Common myeloid progenitor, CD34-positive (primary cell): ENCODE measurements around the gene CNNM1. TPM values are rescaled to one million over a fixed set of nuclear protein-coding genes. Genes with fewer than 3 reads are reported as not detected.

ENCODE experiments used
- CTCF ChIA-PET: fragments of 350-600 bp; sonication (Branson Sonifier 250); formaldehyde crosslinking; loops from one replicate; lab custom pipeline; 2021; ENCODE audit warnings: antibody characterized with exemption; lab: Charles Lee
- POLR2A ChIA-PET: fragments of 350-600 bp; sonication (Branson Sonifier 250); formaldehyde crosslinking; loops from one replicate; lab custom pipeline; 2021; ENCODE audit warnings: antibody characterized with exemption; lab: Charles Lee
- DNase-seq, 3 donors: peaks; one replicate each; pipeline versions ENCODE4 v3.0.0 to v3.0.0-alpha.2; 2013
- H3K27ac ChIP-seq, 2 experiments: 1 replicate in 1 of 2; 2 replicates in 1 of 2; pipeline ENCODE4 v1.7.0; 2013; ENCODE audit warnings: inconsistent platforms in 2 of 2, low read length in 2 of 2, mild to moderate bottlenecking in 2 of 2, low read depth in 1 of 2, moderate library complexity in 1 of 2; ENCODE audit not compliant: severe bottlenecking in 2 of 2, insufficient read depth in 1 of 2, poor library complexity in 1 of 2
- H3K27me3 ChIP-seq, 5 experiments: replicated peaks in 2 of 5; 1 replicate in 3 of 5; 2 replicates in 2 of 5; pipeline versions ENCODE4 v1.6.1 to v1.7.0; 2013; ENCODE audit warnings: low read length in 4 of 5, mild to moderate bottlenecking in 2 of 5, moderate library complexity in 2 of 5, inconsistent platforms in 1 of 5; ENCODE audit not compliant: insufficient read depth in 5 of 5, control insufficient read depth in 4 of 5
- H3K36me3 ChIP-seq, 4 experiments: 1 replicate in 2 of 4; 2 replicates in 2 of 4; pipeline versions ENCODE4 v1.6.1 to v1.7.0; 2013; ENCODE audit warnings: low read length in 3 of 4, control low read depth in 1 of 4, mild to moderate bottlenecking in 1 of 4; ENCODE audit not compliant: control insufficient read depth in 4 of 4, insufficient read depth in 4 of 4
- H3K4me1 ChIP-seq, 4 experiments: 1 replicate in 3 of 4; 2 replicates in 1 of 4; pipeline versions ENCODE4 v1.6.1 to v1.7.1; 2013; ENCODE audit warnings: low read length in 3 of 4, mild to moderate bottlenecking in 3 of 4, control low read depth in 1 of 4, inconsistent platforms in 1 of 4, moderate library complexity in 1 of 4; ENCODE audit not compliant: control insufficient read depth in 4 of 4, insufficient read depth in 4 of 4; ENCODE audit errors: control extremely low read depth in 1 of 4
- H3K4me3 ChIP-seq, 7 experiments: 1 replicate in 4 of 7; 2 replicates in 3 of 7; pipeline versions ENCODE4 v1.5.1 to v1.7.0; 2013; ENCODE audit warnings: mild to moderate bottlenecking in 7 of 7, low read length in 6 of 7, moderate library complexity in 6 of 7, inconsistent platforms in 2 of 7, low read depth in 2 of 7, control low read depth in 1 of 7; ENCODE audit not compliant: insufficient read depth in 4 of 7, control insufficient read depth in 1 of 7; ENCODE audit errors: extremely low read depth in 1 of 7
- H3K9me3 ChIP-seq, 5 experiments: 1 replicate in 4 of 5; 2 replicates in 1 of 5; pipeline versions ENCODE4 v1.6.1 to v1.7.1; 2013; ENCODE audit warnings: low read length in 4 of 5, mild to moderate bottlenecking in 2 of 5, inconsistent platforms in 1 of 5, low read depth in 1 of 5, moderate library complexity in 1 of 5; ENCODE audit not compliant: control insufficient read depth in 4 of 5, insufficient read depth in 2 of 5; ENCODE audit errors: control extremely low read depth in 1 of 5
- WGBS: methylation state at CpG from one replicate; pipeline ENCODE4 v1.1.5; 2013; ENCODE audit not compliant: insufficient coverage; 5-methylcytosine and 5-hydroxymethylcytosine counted together
- polyA plus RNA-seq: library from polyadenylated mRNA; unstranded; fragments of 120-200 nt; gene quantifications from one replicate; pipeline ENCODE4 v1.2.1, GENCODE V29; 2013

Gene CNNM1
- polyA plus RNA-seq, result 1.7 TPM

DNA sequence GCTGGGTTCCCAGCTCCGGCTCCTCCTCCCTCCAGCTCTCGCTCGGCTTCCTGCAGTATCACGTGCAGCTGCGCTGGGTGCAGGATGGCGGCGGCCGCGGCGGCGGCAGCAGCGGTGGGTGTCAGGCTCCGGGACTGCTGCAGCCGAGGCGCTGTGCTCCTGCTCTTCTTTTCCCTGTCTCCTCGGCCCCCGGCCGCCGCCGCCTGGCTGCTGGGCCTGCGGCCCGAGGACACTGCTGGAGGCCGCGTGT, at the start of gene CNNM1:
CNNM1 (plus strand) TSS at position 53 of the 250 bp plus-strand sequence; CDS start at position 85, 32 bp downstream.
- no peak within 1 kb of the TSS for H3K27ac ChIP-seq
- WGBS, result 0% methylated on average over 20 of the region's 24 CpGs
- peak; percentile 44 to 78 (median 65) for DNase-seq
- no peaks in the 10 kb centered on the region for H3K9me3 ChIP-seq
- ChIA-PET POLR2A (no interaction called here), CTCF (no interaction called here)
- peaks cover 0 to 9% (median 4%) of the 10 kb centered on the region in 5 experiments for H3K27me3 ChIP-seq
- H3K4me3 ChIP-seq, result peak within 1 kb of the TSS; percentile 33 to 77 (median 66)
- H3K4me1 ChIP-seq, result peaks cover 0 to 22% (median 18%) of the 10 kb centered on the region in 4 experiments
- no peaks in the 10 kb centered on the region for H3K36me3 ChIP-seq

DNA sequence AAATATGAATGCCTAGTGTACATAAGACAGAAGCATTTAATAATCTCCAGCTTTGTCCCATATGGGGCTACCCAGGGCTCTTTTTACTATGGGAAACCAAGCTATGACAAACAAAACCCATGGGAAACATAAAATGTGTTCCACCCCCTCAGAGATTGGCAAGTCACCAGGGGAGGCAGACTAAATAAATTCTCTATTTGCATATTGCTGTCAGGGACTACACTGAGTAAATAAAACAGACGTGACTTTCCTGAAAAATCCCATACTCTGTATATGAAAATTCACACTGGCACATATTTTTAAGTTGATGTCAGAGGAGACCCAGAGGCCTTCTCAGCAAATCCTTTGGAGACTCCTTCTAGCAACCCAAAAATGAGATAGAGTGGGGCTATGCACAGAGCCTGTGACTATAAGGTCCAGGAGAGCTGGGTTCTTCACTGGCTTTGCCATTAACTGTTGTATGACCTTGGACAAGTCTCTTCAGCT, 49.5 kb upstream of the CNNM1 start:
- Histone ChIP-seq H3K4me1 (no peaks in the 10 kb centered on the region), H3K4me3 (no peak overlapping the region), H3K27ac (no peak overlapping the region), H3K27me3 (peaks cover 4 to 11% (median 8%) of the 10 kb centered on the region in 5 experiments), H3K36me3 (no peaks in the 10 kb centered on the region), H3K9me3 (peaks cover 0 to 9% (median 0%) of the 10 kb centered on the region in 5 experiments)
- ChIA-PET CTCF (interaction anchor here (1.1 to 1.6 kb wide), 2 partner anchors 13 to 58 kb away, joined by 3 read pairs; no protein-coding TSS in a partner anchor), POLR2A (no interaction called here)
- no peak for DNase-seq
- 78% methylated on average over 1 of the region's 1 CpG for WGBS

DNA sequence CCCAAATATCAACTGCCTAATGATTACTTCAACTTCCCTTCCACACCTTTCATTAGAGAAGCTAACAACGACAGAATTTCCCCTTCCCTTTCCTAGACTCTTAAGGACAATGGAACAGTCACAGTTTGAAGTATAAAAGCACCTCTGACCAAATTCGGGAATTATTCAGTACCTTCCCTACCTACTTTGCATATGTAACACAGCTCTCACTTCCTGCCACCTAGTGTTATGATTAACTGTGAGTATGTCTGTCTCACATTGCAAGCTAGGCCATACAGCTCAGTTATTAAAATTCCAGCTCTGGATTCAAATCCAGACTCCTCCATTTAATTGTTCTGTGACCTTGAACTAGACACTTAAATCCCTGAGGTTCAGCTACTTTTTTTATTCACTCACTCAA, 48.7 kb upstream of the CNNM1 start:
- Histone ChIP-seq H3K27ac (no peak overlapping the region), H3K36me3 (no peaks in the 10 kb centered on the region), H3K9me3 (peaks cover 0 to 12% (median 0%) of the 10 kb centered on the region in 5 experiments), H3K4me1 (no peaks in the 10 kb centered on the region), H3K4me3 (no peak overlapping the region), H3K27me3 (peaks cover 0 to 8% (median 5%) of the 10 kb centered on the region in 5 experiments)
- CTCF ChIA-PET, result interaction anchor here (1.1 to 1.6 kb wide), 2 partner anchors 14 to 59 kb away, joined by 3 read pairs; no protein-coding TSS in a partner anchor
- WGBS, result 68% methylated on average over 2 of the region's 2 CpGs
- no peak for DNase-seq
- POLR2A ChIA-PET, result no interaction called here

DNA sequence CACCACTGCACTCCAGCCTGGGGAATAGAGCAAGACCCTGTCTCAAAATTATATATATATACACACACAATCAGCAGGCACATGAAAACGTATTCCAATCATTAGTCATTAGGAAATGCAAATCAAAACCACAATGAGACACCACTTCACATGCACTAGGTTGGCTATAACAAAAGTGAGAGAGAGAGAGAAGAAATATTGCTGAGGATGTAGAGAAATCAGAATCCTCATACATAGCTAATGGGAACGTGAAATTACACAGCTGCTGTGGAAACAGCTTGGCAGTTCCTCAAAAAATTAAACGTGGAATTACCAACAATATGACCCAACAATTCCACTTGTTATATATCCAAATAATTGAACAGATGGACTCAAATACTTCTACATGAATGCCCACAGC, 43.3 kb upstream of the CNNM1 start:
- DNase-seq, result no peak
- Histone ChIP-seq H3K27me3 (peaks cover 0 to 5% (median 2%) of the 10 kb centered on the region in 5 experiments), H3K36me3 (no peaks in the 10 kb centered on the region), H3K9me3 (peaks cover 0 to 12% (median 0%) of the 10 kb centered on the region in 5 experiments), H3K27ac (no peak overlapping the region), H3K4me1 (no peaks in the 10 kb centered on the region), H3K4me3 (no peak overlapping the region)
- POLR2A ChIA-PET, result no interaction called here
- 50% methylated on average over 1 of the region's 3 CpGs for WGBS
- CTCF ChIA-PET, result no interaction called here

DNA sequence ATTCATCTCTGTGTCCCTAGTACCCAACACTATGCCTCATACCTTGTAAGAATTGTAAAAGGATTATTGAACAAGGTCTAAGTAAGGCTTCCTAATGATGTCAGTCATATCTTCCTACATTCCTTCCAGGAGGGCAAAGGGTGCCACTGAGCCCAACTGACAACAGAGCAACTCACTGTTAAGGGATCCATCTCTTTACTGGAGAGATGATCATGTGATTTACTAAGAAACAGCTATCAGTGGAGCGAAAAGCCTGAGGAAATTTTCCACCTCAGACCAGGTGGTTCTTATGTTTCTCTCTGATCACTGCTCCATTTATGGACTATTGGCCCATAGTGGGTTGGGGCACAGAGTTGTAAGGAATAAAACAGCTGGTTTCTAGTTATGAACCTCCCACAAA, 38.9 kb upstream of the CNNM1 start:
- Histone ChIP-seq H3K27me3 (peaks cover 0 to 5% (median 2%) of the 10 kb centered on the region in 5 experiments), H3K4me1 (no peaks in the 10 kb centered on the region), H3K4me3 (no peak overlapping the region), H3K36me3 (no peaks in the 10 kb centered on the region), H3K27ac (no peak overlapping the region), H3K9me3 (no peaks in the 10 kb centered on the region)
- DNase-seq, result no peak
- POLR2A ChIA-PET, result no interaction called here
- CTCF ChIA-PET, result no interaction called here
- WGBS, result 100% methylated on average over 1 of the region's 1 CpG

DNA sequence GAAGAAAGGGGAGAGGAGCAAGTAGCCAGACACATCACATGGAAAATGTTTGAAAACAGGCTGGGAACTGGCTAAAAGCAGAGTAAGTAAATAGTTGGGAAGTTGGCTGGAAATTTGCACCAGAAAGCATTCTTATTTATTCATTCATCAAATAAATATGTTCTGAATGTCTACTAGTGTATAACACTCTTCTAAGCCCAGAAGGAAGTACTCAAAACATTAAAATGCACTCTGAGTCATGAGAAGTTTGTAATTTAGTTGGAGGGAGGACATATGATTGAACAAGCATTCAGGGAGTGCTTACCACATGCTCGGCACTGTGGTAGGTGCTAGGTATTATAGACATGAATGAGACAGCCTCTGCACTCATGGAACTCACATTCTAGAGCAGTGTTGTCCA, 37.0 kb upstream of the CNNM1 start:
- no peaks in the 10 kb centered on the region for H3K4me1 ChIP-seq
- no peak overlapping the region for H3K4me3 ChIP-seq
- DNase-seq, result no peak
- H3K36me3 ChIP-seq, result no peaks in the 10 kb centered on the region
- peaks cover 0 to 5% (median 2%) of the 10 kb centered on the region in 5 experiments for H3K27me3 ChIP-seq
- ChIA-PET POLR2A (no interaction called here), CTCF (no interaction called here)
- no peaks in the 10 kb centered on the region for H3K9me3 ChIP-seq
- no CpG with 5 or more reads among the region's 1 CpG for WGBS
- H3K27ac ChIP-seq, result no peak overlapping the region

DNA sequence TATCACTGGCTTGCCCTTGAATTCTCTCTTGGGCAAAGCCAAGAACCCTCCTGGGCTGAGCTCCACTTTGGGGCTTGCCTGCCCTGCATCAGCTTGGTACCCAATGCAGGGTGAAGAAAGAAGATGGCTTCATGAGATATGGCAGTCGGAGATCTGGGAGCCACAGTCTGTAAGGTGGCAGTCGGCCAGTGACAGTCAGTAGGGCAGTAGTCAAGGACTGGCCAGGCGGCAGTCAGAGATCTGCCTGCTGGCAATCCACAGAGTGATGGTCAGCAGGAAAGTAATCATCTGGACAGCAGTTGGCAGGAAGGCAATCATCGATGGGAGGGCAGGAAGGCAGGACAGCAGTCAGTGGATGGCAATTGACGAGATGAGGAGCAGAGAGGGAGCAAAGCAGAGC, 32.6 kb upstream of the CNNM1 start:
- H3K27ac ChIP-seq, result no peak overlapping the region
- peaks cover 0 to 3% (median 0%) of the 10 kb centered on the region in 5 experiments for H3K27me3 ChIP-seq
- H3K4me1 ChIP-seq, result no peaks in the 10 kb centered on the region
- no peaks in the 10 kb centered on the region for H3K9me3 ChIP-seq
- POLR2A ChIA-PET, result no interaction called here
- 80% methylated on average over 5 of the region's 5 CpGs for WGBS
- no peak for DNase-seq
- H3K36me3 ChIP-seq, result no peaks in the 10 kb centered on the region
- H3K4me3 ChIP-seq, result no peak overlapping the region
- CTCF ChIA-PET, result no interaction called here
